Mesenchymal stem cell (in vitro differentiated cells and primary cell): ENCODE results near the gene COL23A1.

Experiments
- DNase-seq: peaks from one replicate; pipeline ENCODE4 v3.0.0-alpha.2; 2013
- H2AFZ ChIP-seq: one replicate; pipeline ENCODE4 v1.6.1; 2013; ENCODE audit warnings: low read depth, mild to moderate bottlenecking, control low read depth, inconsistent platforms, low read length, moderate library complexity
- H2AK5ac ChIP-seq: 2 replicates; pipeline ENCODE4 v1.6.1; 2013; ENCODE audit warnings: low read length, moderate library complexity, mild to moderate bottlenecking, inconsistent platforms; ENCODE audit not compliant: severe bottlenecking
- H2BK120ac ChIP-seq: one replicate; pipeline ENCODE4 v1.6.1; 2013; ENCODE audit warnings: low read depth, mild to moderate bottlenecking, inconsistent platforms, low read length, moderate library complexity
- H2BK12ac ChIP-seq, 2 experiments: one replicate each; pipeline ENCODE4 v1.6.1; 2013; ENCODE audit warnings: inconsistent platforms in 2 of 2, low read length in 2 of 2, mild to moderate bottlenecking in 2 of 2, moderate library complexity in 2 of 2, control low read depth in 1 of 2
- H2BK15ac ChIP-seq: one replicate; pipeline ENCODE4 v1.6.1; 2013; ENCODE audit warnings: mild to moderate bottlenecking, low read depth, inconsistent platforms; ENCODE audit not compliant: poor library complexity, severe bottlenecking
- H2BK5ac ChIP-seq: 2 replicates; pipeline ENCODE4 v1.6.1; 2013; ENCODE audit warnings: low read depth, mild to moderate bottlenecking, low read length, control low read depth, inconsistent platforms; ENCODE audit not compliant: poor library complexity, severe bottlenecking
- H3K14ac ChIP-seq, 2 experiments: one replicate each; pipeline ENCODE4 v1.6.1; 2013; ENCODE audit warnings: inconsistent platforms in 2 of 2, low read length in 2 of 2, control low read depth in 1 of 2, mild to moderate bottlenecking in 1 of 2, moderate library complexity in 1 of 2
- H3K18ac ChIP-seq, 2 experiments: one replicate each; pipeline ENCODE4 v1.6.1; 2013; ENCODE audit warnings: inconsistent platforms in 2 of 2, low read length in 2 of 2, control low read depth in 1 of 2, low read depth in 1 of 2, mild to moderate bottlenecking in 1 of 2
- H3K23ac ChIP-seq, 2 experiments: one replicate each; pipeline ENCODE4 v1.6.1; 2013; ENCODE audit warnings: inconsistent platforms in 2 of 2, low read length in 2 of 2, mild to moderate bottlenecking in 2 of 2, moderate library complexity in 2 of 2, control low read depth in 1 of 2
- H3K27ac ChIP-seq: 2 replicates; pipeline ENCODE4 v1.5.1; 2013; ENCODE audit warnings: mild to moderate bottlenecking, moderate library complexity, low read length, control low read depth, inconsistent platforms; ENCODE audit not compliant: poor library complexity, severe bottlenecking
- H3K27me3 ChIP-seq, 2 experiments: 2 replicates each; pipeline versions ENCODE4 v1.6.1 to v1.7.0; 2013; ENCODE audit warnings: low read length in 2 of 2, mild to moderate bottlenecking in 2 of 2, moderate library complexity in 2 of 2, control low read depth in 1 of 2, inconsistent platforms in 1 of 2; ENCODE audit not compliant: control insufficient read depth in 1 of 2, insufficient read depth in 1 of 2
- H3K36me3 ChIP-seq, 2 experiments: 2 replicates each; pipeline versions ENCODE4 v1.6.1 to v1.7.0; 2013; ENCODE audit warnings: low read length in 2 of 2, control low read depth in 1 of 2, inconsistent platforms in 1 of 2, low read depth in 1 of 2, mild to moderate bottlenecking in 1 of 2; ENCODE audit not compliant: insufficient read depth in 2 of 2, control insufficient read depth in 1 of 2
- H3K4ac ChIP-seq, 2 experiments: one replicate each; pipeline ENCODE4 v1.6.1; 2013; ENCODE audit warnings: inconsistent platforms in 2 of 2, low read length in 2 of 2, mild to moderate bottlenecking in 2 of 2, moderate library complexity in 2 of 2, control low read depth in 1 of 2, low read depth in 1 of 2
- H3K4me1 ChIP-seq: 2 replicates; pipeline ENCODE4 v1.6.1; 2013; ENCODE audit warnings: low read depth, low read length, control low read depth; ENCODE audit not compliant: control insufficient read depth, insufficient read depth
- H3K4me2 ChIP-seq: 2 replicates; pipeline ENCODE4 v1.6.1; 2013; ENCODE audit warnings: low read length, mild to moderate bottlenecking, inconsistent platforms; ENCODE audit not compliant: poor library complexity, severe bottlenecking
- H3K4me3 ChIP-seq, 2 experiments: 2 replicates each; pipeline versions ENCODE4 v1.5.1 to v1.7.0; 2013; ENCODE audit warnings: low read length in 2 of 2, mild to moderate bottlenecking in 2 of 2, control low read depth in 1 of 2, low read depth in 1 of 2; ENCODE audit not compliant: insufficient read depth in 1 of 2
- H3K79me1 ChIP-seq: replicated peaks from 2 replicates; pipeline ENCODE4 v1.6.1; 2013; ENCODE audit warnings: mild to moderate bottlenecking, control low read depth, low read length, inconsistent platforms; ENCODE audit not compliant: poor library complexity, severe bottlenecking
- H3K9ac ChIP-seq: 2 replicates; pipeline ENCODE4 v1.7.0; 2013; ENCODE audit warnings: mild to moderate bottlenecking, low read length, moderate library complexity
- H3K9me3 ChIP-seq: 2 replicates; pipeline ENCODE4 v1.7.0; 2013; ENCODE audit warnings: mild to moderate bottlenecking, low read length; ENCODE audit not compliant: control insufficient read depth
- H4K8ac ChIP-seq: one replicate; pipeline ENCODE4 v1.6.1; 2013; ENCODE audit warnings: inconsistent platforms, mild to moderate bottlenecking, low read length, moderate library complexity
- H4K91ac ChIP-seq: one replicate; pipeline ENCODE4 v1.6.1; 2013; ENCODE audit warnings: mild to moderate bottlenecking, low read length, inconsistent platforms
- WGBS: methylation state at CpG from one replicate; pipeline ENCODE4 v1.1.7; 2013; ENCODE audit warnings: mixed read lengths; 5-methylcytosine and 5-hydroxymethylcytosine counted together

The COL23A1 gene

GRCh38 chr5:178264044-178264443 is 326.1 kb downstream of the COL23A1 start:
- whole genome bisulfite sequencing = 87% methylated on average over 4 of the region's 4 CpGs
- H3K23ac ChIP-seq = no peak overlapping the region
- H3K18ac ChIP-seq = no peak overlapping the region
- no peak for DNase-seq
- no peak overlapping the region for H4K8ac ChIP-seq
- H3K4ac ChIP-seq = no peak overlapping the region
- H2AK5ac ChIP-seq = no peak overlapping the region
- no peak overlapping the region for H2BK15ac ChIP-seq
- no peak overlapping the region for H4K91ac ChIP-seq
- H3K36me3 ChIP-seq = no peaks in the 10 kb centered on the region
- no peaks in the 10 kb centered on the region for H3K4me1 ChIP-seq
- H3K27ac ChIP-seq = no peak overlapping the region
- no peak overlapping the region for H3K4me2 ChIP-seq
- H3K4me3 ChIP-seq = no peak overlapping the region
- no peak overlapping the region for H2BK12ac ChIP-seq
- H2BK5ac ChIP-seq = no peak overlapping the region
- H2BK120ac ChIP-seq = no peak overlapping the region
- no peaks in the 10 kb centered on the region for H3K79me1 ChIP-seq
- peaks cover 0 to 20% of the 10 kb centered on the region in 2 experiments for H3K27me3 ChIP-seq
- no peaks in the 10 kb centered on the region for H3K9me3 ChIP-seq
- no peak overlapping the region for H3K14ac ChIP-seq
- no peak overlapping the region for H2AFZ ChIP-seq
- no peak overlapping the region for H3K9ac ChIP-seq

- H3K9ac ChIP-seq = no peak overlapping the region
- no peak overlapping the region for H3K4me2 ChIP-seq
- no peak overlapping the region for H2BK12ac ChIP-seq
- H3K4me1 ChIP-seq = no peaks in the 10 kb centered on the region
- no peaks in the 10 kb centered on the region for H3K9me3 ChIP-seq
- H4K8ac ChIP-seq = no peak overlapping the region
- no peak overlapping the region for H3K27ac ChIP-seq
- peaks cover 0 to 18% of the 10 kb centered on the region in 2 experiments for H3K27me3 ChIP-seq
- no peak overlapping the region for H3K4ac ChIP-seq
- no peaks in the 10 kb centered on the region for H3K79me1 ChIP-seq
- WGBS = 93% methylated on average over 19 of the region's 19 CpGs
- no peak overlapping the region for H2AFZ ChIP-seq
- DNase-seq = no peak
- no peak overlapping the region for H3K23ac ChIP-seq
- no peak overlapping the region for H2BK5ac ChIP-seq
- H3K18ac ChIP-seq = no peak overlapping the region
- H3K36me3 ChIP-seq = no peaks in the 10 kb centered on the region
- H4K91ac ChIP-seq = peak overlapping the region; percentile 23
- H2AK5ac ChIP-seq = no peak overlapping the region
- no peak overlapping the region for H3K14ac ChIP-seq
- H3K4me3 ChIP-seq = no peak overlapping the region
- no peak overlapping the region for H2BK120ac ChIP-seq
- H2BK15ac ChIP-seq = no peak overlapping the region
Measured at GRCh38 chr5:178261666-178262600, 328.3 kb downstream of the COL23A1 start.

GRCh38 chr5:178259623-178260536 is 330.3 kb downstream of the COL23A1 start:
- H2BK5ac ChIP-seq = no peak overlapping the region
- no peak overlapping the region for H3K18ac ChIP-seq
- no peak overlapping the region for H3K23ac ChIP-seq
- no peaks in the 10 kb centered on the region for H3K9me3 ChIP-seq
- no peaks in the 10 kb centered on the region for H3K79me1 ChIP-seq
- no peak overlapping the region for H2AFZ ChIP-seq
- no peak overlapping the region for H3K14ac ChIP-seq
- H2BK120ac ChIP-seq = no peak overlapping the region
- H3K4me1 ChIP-seq = no peaks in the 10 kb centered on the region
- no peak overlapping the region for H3K4me3 ChIP-seq
- H3K27me3 ChIP-seq = peaks cover 0 to 23% of the 10 kb centered on the region in 2 experiments
- 92% methylated on average over 16 of the region's 21 CpGs for WGBS
- no peak for DNase-seq
- no peaks in the 10 kb centered on the region for H3K36me3 ChIP-seq
- H3K4me2 ChIP-seq = no peak overlapping the region
- H2BK15ac ChIP-seq = no peak overlapping the region
- no peak overlapping the region for H3K4ac ChIP-seq
- H2BK12ac ChIP-seq = no peak overlapping the region
- no peak overlapping the region for H2AK5ac ChIP-seq
- H4K8ac ChIP-seq = no peak overlapping the region
- no peak overlapping the region for H3K27ac ChIP-seq
- H4K91ac ChIP-seq = no peak overlapping the region
- no peak overlapping the region for H3K9ac ChIP-seq

- Histone ChIP-seq H3K79me1 (no peaks in the 10 kb centered on the region), H3K9ac (no peak overlapping the region), H3K9me3 (no peaks in the 10 kb centered on the region), H2BK5ac (no peak overlapping the region), H2AFZ (no peak overlapping the region), H2AK5ac (no peak overlapping the region), H3K27ac (no peak overlapping the region), H3K4me1 (no peaks in the 10 kb centered on the region), H2BK120ac (no peak overlapping the region), H3K36me3 (no peaks in the 10 kb centered on the region), H4K8ac (no peak overlapping the region), H3K27me3 (peaks cover 0 to 25% of the 10 kb centered on the region in 2 experiments), H3K4me3 (no peak overlapping the region), H3K4ac (no peak overlapping the region), H3K14ac (no peak overlapping the region), H2BK15ac (no peak overlapping the region), H3K18ac (no peak overlapping the region), H4K91ac (no peak overlapping the region), H2BK12ac (no peak overlapping the region), H3K4me2 (no peak overlapping the region), H3K23ac (no peak overlapping the region)
- WGBS = 85% methylated on average over 4 of the region's 4 CpGs
- DNase-seq = no peak
Measured at GRCh38 chr5:178257650-178258049, 332.5 kb downstream of the COL23A1 start.
